Measurements from ENCODE around the gene NCOA7. TPM values are rescaled to one million over a fixed set of nuclear protein-coding genes. Genes with fewer than 3 reads are reported as not detected.

NCOA7 gene
- total RNA-seq, 1 experiment from 2014 or later = 9.4 TPM

DNA sequence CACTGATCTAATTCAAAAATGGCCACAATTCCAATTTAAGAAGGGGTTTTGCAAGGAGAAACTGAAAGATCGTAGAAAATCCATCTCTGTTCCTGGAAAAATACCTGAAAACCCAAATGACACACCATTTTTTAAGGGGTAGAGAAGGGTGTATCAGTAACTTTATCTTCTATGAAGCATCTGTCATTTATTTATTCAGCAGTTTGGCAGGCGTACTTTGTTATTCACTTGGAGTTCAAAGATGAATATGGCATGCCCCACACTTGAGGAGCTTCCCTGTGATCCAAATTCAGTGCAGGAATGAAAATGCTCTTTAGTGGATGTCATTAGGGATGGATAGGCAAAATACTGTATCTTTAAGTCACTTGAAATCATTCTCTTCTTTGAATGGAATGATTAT is 173.1 kb downstream of the NCOA7 start:
- no peak overlapping the region for H3K4ac ChIP-seq (ENCODE audit: low read depth, low read length)
- H2BK5ac ChIP-seq (ENCODE audit: insufficient read length, low read length) = no peak overlapping the region
- no peak overlapping the region for H2BK12ac ChIP-seq (ENCODE audit: insufficient read length, low read depth, low read length)
- H3K23me2 ChIP-seq (ENCODE audit: insufficient read length, low read depth, low read length, poor library complexity, severe bottlenecking) = no peaks in the 10 kb centered on the region
- H3K79me1 ChIP-seq (ENCODE audit: insufficient read depth, low read depth, low read length, poor library complexity, severe bottlenecking) = no peaks in the 10 kb centered on the region
- H4K5ac ChIP-seq (ENCODE audit: insufficient read length, low read depth, low read length) = no peak overlapping the region
- no peaks in the 10 kb centered on the region for H3K4me1 ChIP-seq (ENCODE audit: insufficient read depth, low read length)
- no peak overlapping the region for H3K4me2 ChIP-seq (ENCODE audit: insufficient read depth, insufficient read length, low read length)
- no peaks in the 10 kb centered on the region for H3K9me3 ChIP-seq (ENCODE audit: control insufficient read depth, low read depth, low read length)
- H3K79me2 ChIP-seq (ENCODE audit: insufficient read depth, low read length) = no peaks in the 10 kb centered on the region
- H3K14ac ChIP-seq (ENCODE audit: insufficient read depth, low read length) = no peak overlapping the region
- DNase-seq = no peak
- no peak overlapping the region for H3K18ac ChIP-seq (ENCODE audit: insufficient read length, low read depth, low read length)
- no peaks in the 10 kb centered on the region for H3K27me3 ChIP-seq (ENCODE audit: insufficient read depth, low read length)
- H2AK5ac ChIP-seq (ENCODE audit: insufficient read length, low read length) = no peak overlapping the region
- no peak overlapping the region for H3T11ph ChIP-seq (ENCODE audit: low read length)
- no peak overlapping the region for H2BK20ac ChIP-seq (ENCODE audit: low read depth, low read length, poor library complexity, severe bottlenecking)
- no peaks in the 10 kb centered on the region for H4K20me1 ChIP-seq (ENCODE audit: control insufficient read depth, insufficient read depth, insufficient read length)
- no peak overlapping the region for H3K23ac ChIP-seq (ENCODE audit: insufficient read length, low read depth, low read length)
- no peaks in the 10 kb centered on the region for H3K27me3 Mint-ChIP-seq (ENCODE audit: low read depth)
- no peak overlapping the region for H3K4me3 Mint-ChIP-seq
- peaks cover 2 to 6% (median 4%) of the 10 kb centered on the region in 3 experiments; a peak in 3 of 7 replicates for H3K36me3 Mint-ChIP-seq (ENCODE audit: insufficient read depth in 1 of 3, low read depth in 3 of 3)
- no peak overlapping the region for H2AFZ ChIP-seq (ENCODE audit: low read length)
- no peak overlapping the region for H2BK15ac ChIP-seq (ENCODE audit: low read depth, low read length)
- TF ChIP-seq, protein P1, sequence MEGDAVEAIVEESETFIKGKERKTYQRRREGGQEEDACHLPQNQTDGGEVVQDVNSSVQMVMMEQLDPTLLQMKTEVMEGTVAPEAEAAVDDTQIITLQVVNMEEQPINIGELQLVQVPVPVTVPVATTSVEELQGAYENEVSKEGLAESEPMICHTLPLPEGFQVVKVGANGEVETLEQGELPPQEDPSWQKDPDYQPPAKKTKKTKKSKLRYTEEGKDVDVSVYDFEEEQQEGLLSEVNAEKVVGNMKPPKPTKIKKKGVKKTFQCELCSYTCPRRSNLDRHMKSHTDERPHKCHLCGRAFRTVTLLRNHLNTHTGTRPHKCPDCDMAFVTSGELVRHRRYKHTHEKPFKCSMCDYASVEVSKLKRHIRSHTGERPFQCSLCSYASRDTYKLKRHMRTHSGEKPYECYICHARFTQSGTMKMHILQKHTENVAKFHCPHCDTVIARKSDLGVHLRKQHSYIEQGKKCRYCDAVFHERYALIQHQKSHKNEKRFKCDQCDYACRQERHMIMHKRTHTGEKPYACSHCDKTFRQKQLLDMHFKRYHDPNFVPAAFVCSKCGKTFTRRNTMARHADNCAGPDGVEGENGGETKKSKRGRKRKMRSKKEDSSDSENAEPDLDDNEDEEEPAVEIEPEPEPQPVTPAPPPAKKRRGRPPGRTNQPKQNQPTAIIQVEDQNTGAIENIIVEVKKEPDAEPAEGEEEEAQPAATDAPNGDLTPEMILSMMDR (conservative IDR thresholded peaks at IDR 0.05) = no peak
- H3K56ac ChIP-seq (ENCODE audit: insufficient read length, low read depth, low read length) = no peak overlapping the region
- no peak overlapping the region for H3K27ac ChIP-seq (ENCODE audit: insufficient read length, low read depth, low read length)
- no CpG with 5 or more reads among the region's 2 CpGs for WGBS (ENCODE audit: extremely low coverage, insufficient read length, low lambda C conversion rate)
- H3K9ac ChIP-seq (ENCODE audit: extremely low read depth, insufficient read length, low read length) = no peak overlapping the region
- H3K27ac Mint-ChIP-seq = no peak overlapping the region
- H4K91ac ChIP-seq (ENCODE audit: insufficient read length, low read depth, low read length) = no peak overlapping the region
- H2BK120ac ChIP-seq (ENCODE audit: low read depth, low read length, poor library complexity, severe bottlenecking) = no peak overlapping the region
- H4K8ac ChIP-seq (replicated peaks; ENCODE audit: insufficient read length, low read depth, low read length) = no peak overlapping the region
- no peaks in the 10 kb centered on the region for H3K9me3 Mint-ChIP-seq
- H3K4me1 Mint-ChIP-seq = no peaks in the 10 kb centered on the region; a peak in 1 of 4 replicates
